ENCODE data around the gene ABCA13. TPM values are rescaled to one million over a fixed set of nuclear protein-coding genes. Genes with fewer than 3 reads are reported as not detected.

Gene ABCA13
- total RNA-seq, 1 donor from 2014 or later: 0.60 TPM

- TF ChIP-seq, protein P1, sequence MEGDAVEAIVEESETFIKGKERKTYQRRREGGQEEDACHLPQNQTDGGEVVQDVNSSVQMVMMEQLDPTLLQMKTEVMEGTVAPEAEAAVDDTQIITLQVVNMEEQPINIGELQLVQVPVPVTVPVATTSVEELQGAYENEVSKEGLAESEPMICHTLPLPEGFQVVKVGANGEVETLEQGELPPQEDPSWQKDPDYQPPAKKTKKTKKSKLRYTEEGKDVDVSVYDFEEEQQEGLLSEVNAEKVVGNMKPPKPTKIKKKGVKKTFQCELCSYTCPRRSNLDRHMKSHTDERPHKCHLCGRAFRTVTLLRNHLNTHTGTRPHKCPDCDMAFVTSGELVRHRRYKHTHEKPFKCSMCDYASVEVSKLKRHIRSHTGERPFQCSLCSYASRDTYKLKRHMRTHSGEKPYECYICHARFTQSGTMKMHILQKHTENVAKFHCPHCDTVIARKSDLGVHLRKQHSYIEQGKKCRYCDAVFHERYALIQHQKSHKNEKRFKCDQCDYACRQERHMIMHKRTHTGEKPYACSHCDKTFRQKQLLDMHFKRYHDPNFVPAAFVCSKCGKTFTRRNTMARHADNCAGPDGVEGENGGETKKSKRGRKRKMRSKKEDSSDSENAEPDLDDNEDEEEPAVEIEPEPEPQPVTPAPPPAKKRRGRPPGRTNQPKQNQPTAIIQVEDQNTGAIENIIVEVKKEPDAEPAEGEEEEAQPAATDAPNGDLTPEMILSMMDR (conservative IDR thresholded peaks at IDR 0.05): no peak
- H3K27me3 Mint-ChIP-seq: peaks cover 7% of the 10 kb centered on the region
- no peak overlapping the region for H3K27ac Mint-ChIP-seq
- peaks cover 4% of the 10 kb centered on the region for H3K9me3 Mint-ChIP-seq
- H3K36me3 Mint-ChIP-seq: no peaks in the 10 kb centered on the region
- DNase-seq (ENCODE audit: extremely low spot score, unreplicated experiment): no peak
- H3K4me1 Mint-ChIP-seq (ENCODE audit: unreplicated experiment): no peaks in the 10 kb centered on the region
- H3K4me3 Mint-ChIP-seq: no peak overlapping the region
Measured at GRCh38 chr7:48443051-48443450, 271.8 kb downstream of the ABCA13 start.

DNA sequence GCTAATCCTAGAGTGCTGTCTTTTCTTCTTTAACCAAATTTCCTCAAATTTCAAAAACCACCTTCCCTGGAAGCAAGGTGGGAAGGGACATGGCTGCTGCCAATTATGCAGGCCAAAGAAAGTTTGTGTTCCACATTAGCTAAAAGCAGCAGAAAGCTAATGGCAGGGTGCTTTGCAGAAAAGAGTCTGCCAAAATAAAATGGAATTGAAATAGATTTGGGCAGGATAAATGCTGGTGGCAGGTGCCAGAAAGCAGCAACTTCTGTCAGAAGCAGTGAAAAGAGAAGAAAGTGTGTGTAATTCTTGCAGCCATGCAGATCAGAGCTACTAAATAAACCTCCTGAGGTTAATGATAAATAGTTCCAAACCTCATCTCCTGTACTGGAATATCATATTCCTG is 275.5 kb downstream of the ABCA13 start:
- no peak for DNase-seq (ENCODE audit: extremely low spot score, unreplicated experiment)
- Mint-ChIP-seq H3K9me3 (peaks cover 4% of the 10 kb centered on the region), H3K4me3 (no peak overlapping the region), H3K27me3 (peaks cover 7% of the 10 kb centered on the region), H3K27ac (no peak overlapping the region), H3K36me3 (no peaks in the 10 kb centered on the region), H3K4me1 (ENCODE audit: unreplicated experiment) (no peaks in the 10 kb centered on the region)
- TF ChIP-seq, protein P1 (conservative IDR thresholded peaks at IDR 0.05): no peak

GRCh38 chr7:48452218-48452617 is 281.0 kb downstream of the ABCA13 start:
- Mint-ChIP-seq H3K4me3 (no peak overlapping the region), H3K9me3 (no peaks in the 10 kb centered on the region), H3K27ac (no peak overlapping the region), H3K27me3 (no peaks in the 10 kb centered on the region), H3K36me3 (no peaks in the 10 kb centered on the region), H3K4me1 (ENCODE audit: unreplicated experiment) (no peaks in the 10 kb centered on the region)
- DNase-seq (ENCODE audit: extremely low spot score, unreplicated experiment): no peak
- TF ChIP-seq, protein P1 (conservative IDR thresholded peaks at IDR 0.05): no peak

GRCh38 chr7:48454750-48455192 is 283.5 kb downstream of the ABCA13 start:
- no peak overlapping the region for H3K27ac Mint-ChIP-seq
- no peak for DNase-seq (ENCODE audit: extremely low spot score, unreplicated experiment)
- H3K36me3 Mint-ChIP-seq: no peaks in the 10 kb centered on the region
- H3K4me3 Mint-ChIP-seq: no peak overlapping the region
- no peaks in the 10 kb centered on the region for H3K4me1 Mint-ChIP-seq (ENCODE audit: unreplicated experiment)
- H3K27me3 Mint-ChIP-seq: no peaks in the 10 kb centered on the region
- no peaks in the 10 kb centered on the region for H3K9me3 Mint-ChIP-seq
- TF ChIP-seq, protein P1 (conservative IDR thresholded peaks at IDR 0.05): no peak

- Mint-ChIP-seq H3K4me3 (no peak overlapping the region), H3K36me3 (no peaks in the 10 kb centered on the region), H3K27ac (no peak overlapping the region), H3K9me3 (no peaks in the 10 kb centered on the region), H3K27me3 (no peaks in the 10 kb centered on the region), H3K4me1 (ENCODE audit: unreplicated experiment) (no peaks in the 10 kb centered on the region)
- TF ChIP-seq, protein P1 (conservative IDR thresholded peaks at IDR 0.05): no peak
- DNase-seq (ENCODE audit: extremely low spot score, unreplicated experiment): no peak
Measured at GRCh38 chr7:48455363-48455762, 284.1 kb downstream of the ABCA13 start.

Data from type B pancreatic cell (in vitro differentiated cells).